Measurements from ENCODE around the gene OR8S1.
"Not testable (repeated sequence)": the region's sequence is repeated elsewhere in the genome, so short reads cannot be mapped to it uniquely, and the experiment has no call there.

OR8S1 gene

GRCh38 chr12:48525332-48525731 is at the start of gene OR8S1:
Gene OR8S1 (plus strand): TSS chr12:48525632. CDS start chr12:48525632, 0 bp downstream.
- no peak for DNase-seq (ENCODE audit: low read depth in 2 of 2)

DNA sequence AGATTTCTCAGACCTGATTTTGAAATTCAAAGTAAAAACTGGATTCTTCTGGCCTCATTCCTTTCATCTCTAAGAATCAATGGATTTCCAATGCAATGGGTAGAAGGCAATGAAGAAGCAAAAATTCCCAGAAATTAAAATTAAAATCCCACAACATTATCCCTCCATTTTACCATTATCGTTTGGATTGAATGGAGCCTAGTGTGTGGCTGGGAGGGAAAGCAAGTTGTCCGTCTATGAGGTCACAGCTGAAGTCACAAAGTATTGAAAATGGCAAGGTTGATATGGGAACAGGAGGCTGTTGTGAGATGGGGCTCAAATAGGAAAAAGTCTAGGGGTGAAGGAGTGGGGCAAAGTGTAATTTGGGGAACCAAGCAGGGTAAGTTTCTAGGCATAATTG is 43.2 kb upstream of the OR8S1 start, which contains the start of gene C12orf54:
Gene C12orf54 (plus strand): TSS at position 301 of the 400 bp plus-strand sequence. CDS start 799 bp downstream, outside the sequence.
- DNase-seq (ENCODE audit: low read depth in 2 of 2): no peak

DNA sequence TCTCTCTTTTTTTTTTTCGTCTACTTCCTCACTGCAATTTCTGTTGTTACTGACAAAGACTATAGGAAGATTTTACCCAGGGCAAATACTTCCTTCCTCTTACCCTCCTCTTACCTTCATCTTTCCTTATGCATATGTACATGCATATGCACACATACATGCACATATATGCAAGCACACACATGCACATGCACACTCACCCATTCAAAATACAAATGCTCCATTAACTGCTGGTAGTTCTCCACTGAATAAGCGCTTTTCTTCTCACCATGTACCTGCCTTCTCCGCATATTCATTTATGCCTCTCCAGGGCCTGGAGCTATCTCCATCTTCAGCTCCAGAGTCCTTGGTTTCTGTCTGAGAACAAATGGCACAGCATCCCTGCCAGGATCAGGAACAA is 42.5 kb upstream of the OR8S1 start:
- DNase-seq (ENCODE audit: low read depth in 2 of 2): no peak

GRCh38 chr12:48486261-48486660 is 39.2 kb upstream of the OR8S1 start:
- no peak for DNase-seq (ENCODE audit: low read depth in 2 of 2)

DNA sequence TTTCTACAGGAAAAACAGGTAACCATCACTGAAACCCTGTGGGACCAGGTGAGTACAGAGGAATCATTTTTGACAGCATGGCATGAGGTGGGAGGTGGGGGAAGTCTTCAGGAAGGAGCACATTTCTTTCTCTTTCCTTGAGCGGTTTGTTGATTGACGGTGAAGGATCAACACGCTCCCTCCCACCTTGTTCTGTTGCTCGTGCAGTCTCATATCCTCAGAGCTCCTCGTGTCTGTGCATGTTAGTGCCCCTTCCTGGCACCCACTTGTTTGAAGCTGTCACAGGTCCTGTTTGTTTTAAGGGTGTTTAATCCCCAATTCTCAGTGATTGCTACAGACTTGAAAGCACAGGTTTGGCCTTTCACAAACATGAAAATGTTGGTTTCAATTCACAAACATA is 38.8 kb upstream of the OR8S1 start:
- no peak for DNase-seq (ENCODE audit: low read depth in 2 of 2)

DNA sequence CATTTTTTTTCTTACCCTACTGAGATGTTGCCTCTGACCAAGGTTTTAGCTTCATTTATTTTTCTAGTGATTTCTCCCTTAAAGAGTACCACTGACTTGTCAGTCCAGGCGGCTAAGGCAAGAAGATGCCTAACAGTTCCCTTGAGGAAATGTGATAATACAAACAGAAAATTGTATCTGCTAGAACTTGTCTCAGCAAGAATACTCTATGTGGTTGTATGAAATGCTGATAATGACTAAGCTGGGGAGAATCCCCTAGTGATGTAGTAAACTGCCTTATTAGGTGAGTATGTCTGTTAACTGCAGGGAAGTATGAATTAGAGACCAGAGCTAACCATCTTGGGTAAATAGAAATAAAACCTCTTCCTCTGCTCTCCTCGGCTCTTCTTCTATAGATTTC is 36.4 kb upstream of the OR8S1 start:
- no peak for DNase-seq (ENCODE audit: low read depth in 2 of 2)

DNA sequence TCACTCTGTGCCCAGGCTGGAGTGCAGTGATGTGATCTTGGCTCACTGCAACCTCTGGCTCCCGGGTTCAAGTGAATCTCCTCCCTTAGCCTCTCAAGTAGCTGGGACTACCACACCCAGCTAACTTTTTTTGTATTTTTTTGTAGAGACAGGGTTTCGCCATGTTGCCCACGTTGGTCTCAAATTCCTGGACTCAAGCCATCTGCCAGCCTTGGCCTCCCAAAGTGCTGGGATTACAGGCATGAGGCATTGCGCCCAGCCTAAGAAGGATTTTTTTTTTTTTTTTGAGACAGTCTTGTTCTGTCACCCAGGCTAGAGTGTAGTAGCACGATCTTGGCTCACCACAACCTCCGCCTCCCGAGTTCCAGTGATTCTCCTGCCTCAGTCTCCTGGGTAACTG is 36.0 kb upstream of the OR8S1 start:
- DNase-seq (ENCODE audit: low read depth in 2 of 2): not testable (repeated sequence)

DNA sequence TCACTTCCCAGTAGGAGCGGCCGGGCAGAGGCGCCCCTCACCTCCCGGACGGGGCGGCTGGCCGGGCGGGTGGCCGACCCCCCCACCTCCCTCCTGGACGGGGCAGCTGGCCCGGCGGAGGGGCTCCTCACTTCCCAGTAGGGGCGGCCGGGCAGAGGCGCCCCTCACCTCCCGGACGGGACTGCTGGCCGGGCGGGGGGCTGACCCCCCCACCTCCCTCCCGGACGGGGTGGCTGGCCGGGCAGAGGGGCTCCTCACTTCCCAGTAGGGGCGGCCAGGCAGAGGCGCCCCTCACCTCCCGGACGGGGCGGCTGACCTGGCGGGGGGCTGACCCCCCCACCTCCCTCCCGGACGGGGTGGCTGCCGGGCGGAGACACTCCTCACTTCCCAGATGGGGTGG is 25.2 kb upstream of the OR8S1 start:
- not testable (repeated sequence) for DNase-seq (ENCODE audit: low read depth in 2 of 2)

GRCh38 chr12:48506836-48507235 is 18.6 kb upstream of the OR8S1 start:
- not testable (repeated sequence) for DNase-seq (ENCODE audit: low read depth in 2 of 2)

- DNase-seq (ENCODE audit: low read depth in 2 of 2): no peak
Measured at GRCh38 chr12:48508987-48509386, 16.4 kb upstream of the OR8S1 start.

DNA sequence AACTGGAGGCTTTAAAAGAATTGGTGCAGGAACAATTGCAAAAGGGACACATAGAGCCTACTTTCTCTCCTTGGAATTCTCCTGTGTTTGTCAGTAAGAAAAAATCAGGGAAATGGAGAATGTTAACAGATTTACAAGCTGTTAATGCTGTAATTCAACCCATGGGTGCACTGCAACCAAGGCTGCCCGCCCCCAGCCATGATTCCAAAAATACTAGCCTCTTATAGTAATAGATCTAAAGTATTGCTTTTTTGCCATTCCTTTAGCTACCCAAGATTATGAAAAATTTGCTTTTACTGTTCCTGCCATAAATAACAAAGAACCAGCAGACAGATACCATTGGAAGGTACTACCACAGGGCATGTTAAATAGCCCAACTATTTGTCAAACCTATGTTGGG is 15.3 kb upstream of the OR8S1 start:
- no peak for DNase-seq (ENCODE audit: low read depth in 2 of 2)

GRCh38 chr12:48512855-48513254 is 12.6 kb upstream of the OR8S1 start:
- no peak for DNase-seq (ENCODE audit: low read depth in 2 of 2)

GRCh38 chr12:48514728-48515127 is 10.7 kb upstream of the OR8S1 start:
- DNase-seq (ENCODE audit: low read depth in 2 of 2): no peak

DNA sequence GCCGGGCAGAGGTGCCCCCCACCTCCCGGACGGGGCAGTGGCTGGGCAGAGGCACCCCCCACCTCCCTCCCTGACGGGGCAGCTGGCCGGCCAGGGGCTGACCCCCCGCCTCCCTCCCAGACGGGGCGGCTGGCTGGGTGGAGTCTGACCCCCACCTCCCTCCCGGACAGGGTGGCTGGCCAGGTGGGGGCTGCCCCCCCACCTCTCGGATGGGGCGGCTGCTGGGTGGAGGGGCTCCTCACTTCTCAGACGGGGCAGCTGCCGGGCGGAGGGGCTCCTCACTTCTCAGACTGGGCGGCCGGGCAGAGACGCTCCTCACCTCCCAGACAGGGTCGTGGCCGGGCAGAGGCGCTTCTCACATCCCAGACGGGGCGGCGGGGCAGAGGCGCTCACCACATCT is 5.1 kb upstream of the OR8S1 start:
- not testable (repeated sequence) for DNase-seq (ENCODE audit: low read depth in 2 of 2)

DNA sequence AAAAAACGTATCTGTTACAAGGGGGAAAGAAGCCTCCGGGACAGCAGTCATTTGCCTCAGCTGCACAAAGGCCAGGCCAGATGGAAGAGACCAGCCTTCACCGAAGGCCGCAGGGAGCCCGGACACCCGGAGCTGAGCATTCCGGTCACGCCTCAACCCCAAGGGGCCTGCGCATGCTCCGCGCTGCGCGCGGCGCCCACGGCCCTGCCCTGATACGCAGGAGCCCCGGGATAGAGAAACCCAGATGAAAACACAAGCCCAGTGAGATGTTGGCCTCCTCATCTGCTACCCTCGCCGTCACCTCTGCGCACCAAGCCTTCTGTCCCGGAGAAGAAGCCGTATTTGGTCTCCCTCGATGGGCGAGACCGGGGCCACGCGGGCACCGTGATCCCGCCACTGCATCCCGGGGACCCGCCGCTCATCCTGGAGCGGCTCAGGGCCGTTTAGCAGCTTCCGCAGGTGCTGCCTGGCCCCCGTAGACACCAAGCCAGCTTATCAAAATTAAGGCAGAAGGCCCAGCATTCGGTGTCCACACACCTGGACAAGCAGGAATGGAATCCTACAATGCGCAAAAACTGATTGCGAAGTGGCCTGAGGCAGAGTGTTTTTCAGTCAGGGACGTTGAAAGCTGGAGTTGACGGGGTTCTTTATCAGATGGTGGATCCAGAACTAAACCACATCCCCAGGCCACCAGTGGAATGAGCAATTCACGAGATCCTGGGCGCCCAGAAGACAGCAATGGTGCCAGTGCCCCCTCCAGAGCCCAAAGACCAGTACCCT is 2.6 kb downstream of the OR8S1 start:
- DNase-seq (ENCODE audit: low read depth in 2 of 2): no peak

DNA sequence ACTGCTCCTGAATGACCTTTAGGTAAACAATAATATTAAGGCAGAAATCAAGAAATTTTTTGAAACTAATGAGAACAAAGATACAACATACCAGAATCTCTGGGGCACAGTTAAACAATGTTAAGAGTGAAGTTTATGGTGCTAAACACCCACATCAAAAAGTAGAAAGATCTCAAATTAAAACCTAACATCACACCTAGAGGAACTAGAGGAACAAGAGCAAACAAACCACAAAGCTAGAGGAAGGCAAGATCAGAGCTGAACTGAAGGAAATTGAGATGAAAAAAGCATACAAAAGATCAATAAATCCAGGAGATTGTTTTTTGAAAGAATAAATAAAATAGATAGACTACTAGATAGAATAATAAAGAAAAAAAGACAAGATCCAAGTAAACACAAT is 7.2 kb downstream of the OR8S1 start:
- no peak for DNase-seq (ENCODE audit: low read depth in 2 of 2)

DNA sequence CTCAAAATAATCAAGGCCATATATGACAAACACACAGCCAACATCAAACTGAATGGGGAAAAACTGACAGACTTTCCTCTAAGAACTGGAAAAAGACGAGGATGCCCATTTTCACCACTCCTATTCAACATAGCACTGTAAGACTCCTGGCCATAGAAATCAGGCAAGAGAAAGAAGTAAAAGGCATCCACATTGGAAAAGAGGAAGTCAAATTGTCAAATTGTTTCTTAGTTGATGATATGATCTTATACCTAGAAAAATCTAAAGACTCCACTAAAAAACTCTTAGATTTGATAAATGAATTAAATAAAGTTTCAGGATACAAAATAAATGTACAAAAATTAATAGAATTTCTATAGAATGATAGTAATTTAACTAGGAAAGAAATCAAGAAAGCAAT is 11.2 kb downstream of the OR8S1 start:
- DNase-seq (ENCODE audit: low read depth in 2 of 2): no peak

GRCh38 chr12:48542300-48542928 is 17.0 kb downstream of the OR8S1 start:
- peak in 1 of 2 donors; percentile 4 for DNase-seq (ENCODE audit: low read depth in 2 of 2)

DNA sequence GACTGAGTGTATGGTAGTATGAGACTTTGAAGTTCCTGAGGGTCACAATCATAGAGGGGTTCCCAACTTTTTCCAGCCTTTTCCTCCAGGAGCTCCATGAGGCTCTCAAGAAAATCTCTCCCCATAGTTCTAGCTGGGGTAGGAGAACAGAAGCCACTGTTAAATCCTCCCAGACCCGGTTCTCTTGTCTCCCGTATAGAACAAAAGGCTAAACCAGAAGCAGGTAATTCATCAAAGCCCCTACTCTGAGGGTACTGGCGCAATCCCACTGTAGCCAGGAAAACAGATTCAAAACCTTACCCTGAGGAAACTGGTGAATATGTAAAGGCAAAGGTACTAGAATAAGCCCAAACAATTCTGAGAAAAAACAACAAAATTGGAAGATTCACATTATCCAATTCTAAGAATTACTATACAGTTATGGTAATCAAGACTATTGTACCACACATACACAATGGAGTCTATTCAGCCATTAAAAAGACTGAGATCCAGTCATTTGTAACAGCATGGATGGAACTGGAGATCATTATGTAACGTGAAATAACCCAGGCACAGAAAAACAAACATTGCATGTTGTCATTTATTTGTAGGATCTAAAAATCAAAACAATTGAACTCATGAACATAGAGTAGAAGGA is 20.5 kb downstream of the OR8S1 start:
- DNase-seq (ENCODE audit: low read depth in 2 of 2): no peak

GRCh38 chr12:48547012-48547411 is 21.6 kb downstream of the OR8S1 start:
- DNase-seq (ENCODE audit: low read depth in 2 of 2): not testable (repeated sequence)

DNA sequence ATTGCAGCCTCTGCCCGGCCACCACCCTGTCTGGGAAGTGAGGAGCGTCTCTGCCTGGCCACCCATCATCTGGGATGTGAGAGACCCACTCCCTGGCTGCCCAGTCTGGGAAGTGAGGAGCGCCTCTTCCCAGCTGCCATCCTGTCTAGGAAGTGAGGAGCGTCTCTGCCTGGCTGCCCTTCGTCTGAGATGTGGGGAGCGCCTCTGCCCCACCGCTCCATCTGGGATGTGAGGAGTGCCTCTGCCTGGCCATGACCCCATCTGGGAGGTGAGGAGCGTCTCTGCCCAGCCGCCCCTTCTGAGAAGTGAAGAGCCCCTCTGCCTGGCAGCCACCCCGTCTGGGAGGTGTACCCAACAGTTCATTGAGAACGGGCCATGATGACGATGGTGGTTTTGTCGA is 26.2 kb downstream of the OR8S1 start:
- DNase-seq (ENCODE audit: low read depth in 2 of 2): not testable (repeated sequence)

GRCh38 chr12:48553666-48554343 is 28.4 kb downstream of the OR8S1 start:
- not testable (repeated sequence) for DNase-seq (ENCODE audit: low read depth in 2 of 2)

Measured in stimulated activated CD8-positive, alpha-beta memory T cell treated with anti-CD3 and anti-CD28 coated beads, Interleukin-7, amount 100 ng/mL, for 1 hour (primary cell).